ENCODE measurements around the gene TBRG4.

Gene TBRG4

DNA sequence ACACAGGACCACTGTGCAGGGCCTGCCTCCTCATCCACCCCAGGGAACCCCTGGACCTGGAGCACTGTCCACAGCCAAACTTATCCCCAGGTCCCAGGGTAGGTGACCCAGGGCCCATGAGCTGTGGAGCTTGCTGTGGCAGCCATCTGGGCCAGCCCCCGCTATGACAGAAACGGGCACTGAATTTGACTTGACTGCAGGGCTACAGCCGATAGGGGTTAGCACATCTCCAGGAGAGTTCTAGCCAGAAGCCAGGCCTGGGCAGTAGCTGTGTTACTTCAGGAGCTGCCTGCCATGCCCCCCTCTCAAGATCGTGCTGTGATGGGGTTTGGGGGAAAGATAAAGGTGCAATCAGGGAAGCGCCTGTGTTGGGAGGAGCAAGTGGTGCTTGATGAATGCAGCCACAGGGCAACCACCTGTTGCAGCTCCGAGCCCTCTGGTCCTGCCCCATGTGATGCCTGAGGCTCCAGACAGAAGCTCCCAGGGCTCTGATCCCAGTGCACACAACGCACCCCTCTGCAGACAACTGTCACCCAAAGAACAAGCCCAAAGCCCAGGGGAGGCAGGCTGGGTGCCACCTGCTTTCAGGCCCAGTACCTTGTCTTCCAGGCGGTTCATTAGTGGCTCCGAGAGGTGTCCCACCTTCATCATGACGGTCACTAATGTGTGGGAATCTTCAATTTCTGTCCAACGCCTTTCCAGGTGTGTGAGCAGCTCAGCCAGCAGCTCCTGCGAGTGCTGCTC, 6.5 kb downstream of the TBRG4 start:
- TF ChIP-seq, protein P1, sequence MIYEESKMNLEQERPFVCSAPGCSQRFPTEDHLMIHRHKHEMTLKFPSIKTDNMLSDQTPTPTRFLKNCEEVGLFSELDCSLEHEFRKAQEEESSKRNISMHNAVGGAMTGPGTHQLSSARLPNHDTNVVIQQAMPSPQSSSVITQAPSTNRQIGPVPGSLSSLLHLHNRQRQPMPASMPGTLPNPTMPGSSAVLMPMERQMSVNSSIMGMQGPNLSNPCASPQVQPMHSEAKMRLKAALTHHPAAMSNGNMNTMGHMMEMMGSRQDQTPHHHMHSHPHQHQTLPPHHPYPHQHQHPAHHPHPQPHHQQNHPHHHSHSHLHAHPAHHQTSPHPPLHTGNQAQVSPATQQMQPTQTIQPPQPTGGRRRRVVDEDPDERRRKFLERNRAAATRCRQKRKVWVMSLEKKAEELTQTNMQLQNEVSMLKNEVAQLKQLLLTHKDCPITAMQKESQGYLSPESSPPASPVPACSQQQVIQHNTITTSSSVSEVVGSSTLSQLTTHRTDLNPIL (CRISPR knock-in tag; IDR thresholded peaks at IDR 0.05; ENCODE audit: low read depth): no peak
- TF ChIP-seq ARNTL (CRISPR knock-in tag; IDR thresholded peaks at IDR 0.05; ENCODE audit: borderline replicate concordance, low read depth) (no peak), ZNF70 (CRISPR knock-in tag; IDR thresholded peaks at IDR 0.05) (no peak), ZC3H10 (CRISPR knock-in tag; IDR thresholded peaks at IDR 0.05) (no peak), ZNF8 (CRISPR knock-in tag; IDR thresholded peaks at IDR 0.05) (no peak), TCF4 (CRISPR knock-in tag; IDR thresholded peaks at IDR 0.05; ENCODE audit: borderline replicate concordance) (no peak), BACH2 (CRISPR knock-in tag; IDR thresholded peaks at IDR 0.05; ENCODE audit: borderline replicate concordance) (no peak), PPARA (CRISPR knock-in tag; IDR thresholded peaks at IDR 0.05; ENCODE audit: borderline replicate concordance) (no peak), GLIS3 (CRISPR knock-in tag; IDR thresholded peaks at IDR 0.05) (no peak), ZNF565 (CRISPR knock-in tag; conservative IDR thresholded peaks at IDR 0.05; ENCODE audit: low read depth) (no peak)
- TF ChIP-seq, protein P2, sequence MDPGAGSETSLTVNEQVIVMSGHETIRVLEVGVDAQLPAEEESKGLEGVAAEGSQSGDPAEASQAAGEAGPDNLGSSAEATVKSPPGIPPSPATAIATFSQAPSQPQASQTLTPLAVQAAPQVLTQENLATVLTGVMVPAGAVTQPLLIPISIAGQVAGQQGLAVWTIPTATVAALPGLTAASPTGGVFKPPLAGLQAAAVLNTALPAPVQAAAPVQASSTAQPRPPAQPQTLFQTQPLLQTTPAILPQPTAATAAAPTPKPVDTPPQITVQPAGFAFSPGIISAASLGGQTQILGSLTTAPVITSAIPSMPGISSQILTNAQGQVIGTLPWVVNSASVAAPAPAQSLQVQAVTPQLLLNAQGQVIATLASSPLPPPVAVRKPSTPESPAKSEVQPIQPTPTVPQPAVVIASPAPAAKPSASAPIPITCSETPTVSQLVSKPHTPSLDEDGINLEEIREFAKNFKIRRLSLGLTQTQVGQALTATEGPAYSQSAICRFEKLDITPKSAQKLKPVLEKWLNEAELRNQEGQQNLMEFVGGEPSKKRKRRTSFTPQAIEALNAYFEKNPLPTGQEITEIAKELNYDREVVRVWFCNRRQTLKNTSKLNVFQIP (CRISPR knock-in tag; IDR thresholded peaks at IDR 0.05; ENCODE audit: borderline replicate concordance, low read depth): no peak
- TF ChIP-seq, protein P3, sequence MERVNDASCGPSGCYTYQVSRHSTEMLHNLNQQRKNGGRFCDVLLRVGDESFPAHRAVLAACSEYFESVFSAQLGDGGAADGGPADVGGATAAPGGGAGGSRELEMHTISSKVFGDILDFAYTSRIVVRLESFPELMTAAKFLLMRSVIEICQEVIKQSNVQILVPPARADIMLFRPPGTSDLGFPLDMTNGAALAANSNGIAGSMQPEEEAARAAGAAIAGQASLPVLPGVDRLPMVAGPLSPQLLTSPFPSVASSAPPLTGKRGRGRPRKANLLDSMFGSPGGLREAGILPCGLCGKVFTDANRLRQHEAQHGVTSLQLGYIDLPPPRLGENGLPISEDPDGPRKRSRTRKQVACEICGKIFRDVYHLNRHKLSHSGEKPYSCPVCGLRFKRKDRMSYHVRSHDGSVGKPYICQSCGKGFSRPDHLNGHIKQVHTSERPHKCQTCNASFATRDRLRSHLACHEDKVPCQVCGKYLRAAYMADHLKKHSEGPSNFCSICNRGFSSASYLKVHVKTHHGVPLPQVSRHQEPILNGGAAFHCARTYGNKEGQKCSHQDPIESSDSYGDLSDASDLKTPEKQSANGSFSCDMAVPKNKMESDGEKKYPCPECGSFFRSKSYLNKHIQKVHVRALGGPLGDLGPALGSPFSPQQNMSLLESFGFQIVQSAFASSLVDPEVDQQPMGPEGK (CRISPR knock-in tag; IDR thresholded peaks at IDR 0.05; ENCODE audit: borderline replicate concordance): no peak
- no peak for ATAC-seq

DNA sequence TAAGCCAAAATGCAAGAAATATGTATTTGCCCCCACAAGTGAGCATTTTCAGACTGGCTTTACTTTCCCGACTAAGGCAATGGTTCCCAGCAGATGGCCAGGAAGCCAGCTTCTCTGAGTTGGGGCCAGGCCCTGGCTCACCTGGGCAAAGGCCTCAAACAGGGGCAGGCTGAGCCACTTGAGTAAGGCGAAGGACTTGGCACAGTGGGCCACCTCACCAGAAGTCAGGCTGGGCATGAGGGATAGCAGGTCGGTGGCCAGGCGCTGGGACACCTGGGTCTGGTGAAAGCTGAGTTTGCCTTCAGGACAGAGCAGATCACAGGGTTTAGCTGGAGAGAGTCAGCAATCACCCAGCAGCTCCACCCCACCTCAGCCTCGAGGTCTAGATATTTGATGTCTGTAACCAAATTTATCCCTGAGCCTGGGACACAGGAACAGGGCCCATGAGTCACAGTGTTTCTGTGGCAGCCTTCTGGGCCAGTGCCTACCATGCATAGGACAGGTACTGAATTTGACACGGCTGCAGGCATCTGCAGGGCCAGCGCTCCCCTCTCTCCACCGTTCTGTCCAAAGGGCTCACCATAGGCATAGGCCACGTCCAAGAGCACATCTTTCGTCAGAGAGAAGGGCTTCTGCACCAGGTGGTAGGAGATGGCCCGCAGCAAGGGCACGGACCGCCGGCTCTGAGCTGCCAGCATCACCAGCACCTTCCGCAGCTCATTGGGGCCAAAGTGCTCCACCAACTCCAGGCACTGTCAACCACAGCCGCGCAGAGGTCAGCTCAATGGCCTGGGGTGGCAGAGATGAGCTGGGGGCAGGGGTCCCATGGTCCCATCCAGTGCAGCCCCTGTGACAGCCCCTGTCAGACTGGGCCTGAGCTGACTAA, 7.3 kb downstream of the TBRG4 start:
- ATAC-seq: no peak
- no peak for TF ChIP-seq TOX (CRISPR knock-in tag; IDR thresholded peaks at IDR 0.05; ENCODE audit: borderline replicate concordance)
- no peak for TF ChIP-seq TCF4 (CRISPR knock-in tag; IDR thresholded peaks at IDR 0.05; ENCODE audit: borderline replicate concordance)
- no peak for TF ChIP-seq ZFP30 (CRISPR knock-in tag; IDR thresholded peaks at IDR 0.05)
- no peak for TF ChIP-seq ZNF70 (CRISPR knock-in tag; IDR thresholded peaks at IDR 0.05)
- no peak for TF ChIP-seq ZC3H10 (CRISPR knock-in tag; IDR thresholded peaks at IDR 0.05)
- no peak for TF ChIP-seq ZNF8 (CRISPR knock-in tag; IDR thresholded peaks at IDR 0.05)
- TF ChIP-seq, protein P4, sequence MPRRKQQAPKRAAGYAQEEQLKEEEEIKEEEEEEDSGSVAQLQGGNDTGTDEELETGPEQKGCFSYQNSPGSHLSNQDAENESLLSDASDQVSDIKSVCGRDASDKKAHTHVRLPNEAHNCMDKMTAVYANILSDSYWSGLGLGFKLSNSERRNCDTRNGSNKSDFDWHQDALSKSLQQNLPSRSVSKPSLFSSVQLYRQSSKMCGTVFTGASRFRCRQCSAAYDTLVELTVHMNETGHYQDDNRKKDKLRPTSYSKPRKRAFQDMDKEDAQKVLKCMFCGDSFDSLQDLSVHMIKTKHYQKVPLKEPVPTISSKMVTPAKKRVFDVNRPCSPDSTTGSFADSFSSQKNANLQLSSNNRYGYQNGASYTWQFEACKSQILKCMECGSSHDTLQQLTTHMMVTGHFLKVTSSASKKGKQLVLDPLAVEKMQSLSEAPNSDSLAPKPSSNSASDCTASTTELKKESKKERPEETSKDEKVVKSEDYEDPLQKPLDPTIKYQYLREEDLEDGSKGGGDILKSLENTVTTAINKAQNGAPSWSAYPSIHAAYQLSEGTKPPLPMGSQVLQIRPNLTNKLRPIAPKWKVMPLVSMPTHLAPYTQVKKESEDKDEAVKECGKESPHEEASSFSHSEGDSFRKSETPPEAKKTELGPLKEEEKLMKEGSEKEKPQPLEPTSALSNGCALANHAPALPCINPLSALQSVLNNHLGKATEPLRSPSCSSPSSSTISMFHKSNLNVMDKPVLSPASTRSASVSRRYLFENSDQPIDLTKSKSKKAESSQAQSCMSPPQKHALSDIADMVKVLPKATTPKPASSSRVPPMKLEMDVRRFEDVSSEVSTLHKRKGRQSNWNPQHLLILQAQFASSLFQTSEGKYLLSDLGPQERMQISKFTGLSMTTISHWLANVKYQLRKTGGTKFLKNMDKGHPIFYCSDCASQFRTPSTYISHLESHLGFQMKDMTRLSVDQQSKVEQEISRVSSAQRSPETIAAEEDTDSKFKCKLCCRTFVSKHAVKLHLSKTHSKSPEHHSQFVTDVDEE (CRISPR knock-in tag; IDR thresholded peaks at IDR 0.05): no peak
- TF ChIP-seq, protein P3 (CRISPR knock-in tag; IDR thresholded peaks at IDR 0.05; ENCODE audit: borderline replicate concordance): no peak
- TF ChIP-seq ZNF565 (CRISPR knock-in tag; conservative IDR thresholded peaks at IDR 0.05; ENCODE audit: low read depth): no peak
- no peak for TF ChIP-seq CSDC2 (CRISPR knock-in tag; IDR thresholded peaks at IDR 0.05)
- TF ChIP-seq ISL1 (CRISPR knock-in tag; IDR thresholded peaks at IDR 0.05): no peak
- no peak for TF ChIP-seq BACH2 (CRISPR knock-in tag; IDR thresholded peaks at IDR 0.05; ENCODE audit: borderline replicate concordance)
- TF ChIP-seq ARNTL (CRISPR knock-in tag; IDR thresholded peaks at IDR 0.05; ENCODE audit: borderline replicate concordance, low read depth): no peak
- no peak for TF ChIP-seq RARB (CRISPR knock-in tag; IDR thresholded peaks at IDR 0.05)
- TF ChIP-seq, protein P5, sequence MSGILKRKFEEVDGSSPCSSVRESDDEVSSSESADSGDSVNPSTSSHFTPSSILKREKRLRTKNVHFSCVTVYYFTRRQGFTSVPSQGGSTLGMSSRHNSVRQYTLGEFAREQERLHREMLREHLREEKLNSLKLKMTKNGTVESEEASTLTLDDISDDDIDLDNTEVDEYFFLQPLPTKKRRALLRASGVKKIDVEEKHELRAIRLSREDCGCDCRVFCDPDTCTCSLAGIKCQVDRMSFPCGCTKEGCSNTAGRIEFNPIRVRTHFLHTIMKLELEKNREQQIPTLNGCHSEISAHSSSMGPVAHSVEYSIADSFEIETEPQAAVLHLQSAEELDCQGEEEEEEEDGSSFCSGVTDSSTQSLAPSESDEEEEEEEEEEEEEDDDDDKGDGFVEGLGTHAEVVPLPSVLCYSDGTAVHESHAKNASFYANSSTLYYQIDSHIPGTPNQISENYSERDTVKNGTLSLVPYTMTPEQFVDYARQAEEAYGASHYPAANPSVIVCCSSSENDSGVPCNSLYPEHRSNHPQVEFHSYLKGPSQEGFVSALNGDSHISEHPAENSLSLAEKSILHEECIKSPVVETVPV (CRISPR knock-in tag; IDR thresholded peaks at IDR 0.05): no peak
- TF ChIP-seq SNAI2 (CRISPR knock-in tag; IDR thresholded peaks at IDR 0.05): no peak
- TF ChIP-seq, protein P1 (CRISPR knock-in tag; IDR thresholded peaks at IDR 0.05; ENCODE audit: low read depth): no peak
- TF ChIP-seq GLIS3 (CRISPR knock-in tag; IDR thresholded peaks at IDR 0.05): no peak
- TF ChIP-seq, protein P2 (CRISPR knock-in tag; IDR thresholded peaks at IDR 0.05; ENCODE audit: borderline replicate concordance, low read depth): no peak
- TF ChIP-seq ZFP3 (CRISPR knock-in tag; IDR thresholded peaks at IDR 0.05): no peak
